Measurements from ENCODE around the gene RIC1.
"Not testable (repeated sequence)": the region's sequence is repeated elsewhere in the genome, so short reads cannot be mapped to it uniquely, and the experiment has no call there.

RIC1 gene

DNA sequence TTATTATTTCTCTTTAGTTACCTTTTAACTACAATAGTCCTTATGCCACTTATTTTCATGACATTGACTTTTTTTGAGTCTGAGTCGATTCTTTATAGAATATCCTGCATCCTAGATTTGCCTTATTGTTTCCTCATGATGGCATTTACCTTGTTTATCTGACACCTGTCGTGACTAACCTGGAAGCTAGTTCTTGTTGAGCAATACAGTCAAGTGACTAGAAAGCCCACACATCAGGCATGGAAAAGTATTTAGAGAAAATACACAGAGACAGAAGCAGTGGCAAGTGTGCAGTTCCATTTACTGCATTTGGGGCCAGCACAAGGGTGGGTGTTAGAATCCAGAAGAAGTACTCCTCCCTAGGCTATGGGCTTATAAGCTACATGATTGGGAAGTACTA, 106.2 kb downstream of the RIC1 start:
- DNase-seq = no peak

DNA sequence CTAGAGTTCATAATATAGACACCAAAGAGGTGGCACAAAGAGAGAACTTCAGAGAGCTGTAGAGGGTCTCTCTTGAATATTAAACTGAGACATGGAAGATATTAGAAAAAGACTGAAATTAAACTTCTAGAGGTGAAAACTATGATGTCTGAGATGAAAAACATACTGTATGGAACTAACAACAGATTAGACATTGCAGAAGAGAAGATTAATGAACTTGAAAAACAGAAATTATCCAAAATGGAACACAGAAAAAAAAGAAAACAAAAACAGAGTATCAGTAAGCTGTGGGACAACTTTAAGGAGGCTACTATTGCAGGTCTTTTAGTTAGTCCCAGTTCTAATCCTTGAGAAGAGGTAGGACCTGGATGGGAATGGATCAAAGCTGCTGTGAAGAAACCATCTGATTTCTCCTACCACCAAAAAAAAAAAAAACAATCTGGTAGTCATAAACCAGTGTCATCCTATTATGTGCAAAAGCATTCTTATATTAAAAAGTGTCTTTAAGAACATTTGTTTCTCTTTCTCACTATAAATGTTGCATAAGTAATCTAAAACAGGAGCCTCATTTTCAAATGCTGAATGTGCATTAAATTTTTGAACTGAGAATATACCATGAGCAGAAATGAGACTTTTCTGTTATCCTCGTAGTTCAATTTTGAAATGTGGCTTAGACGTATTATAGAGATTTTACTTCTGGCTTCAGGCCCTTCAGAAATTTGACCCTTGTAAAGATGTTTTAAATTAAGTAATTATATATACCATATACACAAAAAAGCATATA, 107.8 kb downstream of the RIC1 start:
- no peak for DNase-seq

- DNase-seq = no peak
Observed at GRCh38 chr9:5743109-5743508, 114.2 kb downstream of the RIC1 start.

DNA sequence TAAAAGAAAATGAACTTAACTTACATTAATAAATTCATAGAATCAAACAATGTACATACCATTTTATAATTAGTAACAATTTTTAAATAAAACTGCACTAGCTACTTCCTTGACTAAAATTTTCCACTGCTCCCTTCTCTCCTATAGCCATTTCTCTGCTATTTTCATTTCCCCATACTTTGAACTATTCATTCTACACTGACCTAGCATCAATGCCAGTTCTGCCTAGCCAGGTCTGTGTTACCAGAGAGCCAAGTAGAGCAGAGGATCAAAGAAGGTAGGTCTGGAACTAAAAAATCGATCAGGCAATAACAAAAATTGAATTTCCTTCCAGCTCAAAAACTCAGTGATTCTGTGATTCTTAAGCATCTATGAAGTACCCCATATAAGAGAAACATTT, 119.5 kb downstream of the RIC1 start:
- DNase-seq = no peak

DNA sequence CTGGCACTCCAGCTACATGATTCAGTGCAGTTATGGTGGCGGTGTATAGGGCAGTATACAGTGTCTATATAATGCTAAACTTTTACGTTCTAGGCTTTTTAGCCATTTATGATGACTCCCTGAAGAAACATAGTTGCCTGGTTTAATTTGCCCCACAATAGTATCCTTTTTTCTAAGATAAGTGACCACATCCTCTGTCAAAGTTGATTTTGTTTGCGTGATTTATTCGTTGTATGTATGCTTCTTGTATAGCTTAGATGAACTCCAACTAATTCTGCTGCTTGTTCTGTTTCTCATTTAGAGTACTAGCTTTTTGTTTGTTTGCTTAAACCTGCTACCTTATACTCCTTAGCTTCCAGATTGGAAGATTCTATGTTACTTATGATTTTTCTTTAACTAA, 120.4 kb downstream of the RIC1 start:
- no peak for DNase-seq

DNA sequence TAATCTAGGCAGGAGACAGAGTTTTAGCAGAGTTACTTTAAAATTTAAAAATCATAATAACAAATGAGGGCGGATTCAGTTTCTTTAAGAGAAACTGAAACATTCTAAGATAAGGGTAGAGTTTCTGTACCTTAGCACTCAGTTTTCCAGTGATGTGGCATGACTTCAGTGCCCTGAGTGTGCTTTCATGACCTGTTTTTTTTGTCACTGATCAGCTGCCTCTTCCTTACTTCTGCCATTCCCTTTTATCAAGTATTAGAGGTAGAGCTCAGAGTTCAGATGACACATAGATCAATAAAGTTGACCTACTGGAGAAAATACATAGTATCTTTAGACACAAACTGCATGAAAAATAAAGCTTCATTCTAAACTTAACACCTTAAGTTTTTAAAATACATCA, 121.7 kb downstream of the RIC1 start:
- no peak for DNase-seq

DNA sequence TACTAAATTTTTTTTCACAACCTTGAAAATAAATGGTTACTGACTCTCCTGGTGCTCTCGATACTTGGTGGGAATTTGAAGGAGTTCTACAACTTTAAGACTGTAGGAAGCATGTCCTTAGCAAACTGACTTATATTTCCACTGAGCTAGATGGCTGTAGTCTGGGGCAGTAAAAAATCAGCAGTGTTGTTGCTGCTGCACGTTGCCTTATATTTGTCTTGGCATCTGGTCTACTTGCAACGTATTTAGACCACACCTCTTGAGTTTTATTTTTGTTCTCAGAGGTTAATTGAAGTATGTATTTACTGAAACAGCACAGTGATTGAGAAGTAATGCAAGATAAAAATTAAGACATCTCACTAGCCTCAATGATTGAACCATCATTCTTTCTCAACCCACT, 127.7 kb downstream of the RIC1 start:
- DNase-seq = no peak

DNA sequence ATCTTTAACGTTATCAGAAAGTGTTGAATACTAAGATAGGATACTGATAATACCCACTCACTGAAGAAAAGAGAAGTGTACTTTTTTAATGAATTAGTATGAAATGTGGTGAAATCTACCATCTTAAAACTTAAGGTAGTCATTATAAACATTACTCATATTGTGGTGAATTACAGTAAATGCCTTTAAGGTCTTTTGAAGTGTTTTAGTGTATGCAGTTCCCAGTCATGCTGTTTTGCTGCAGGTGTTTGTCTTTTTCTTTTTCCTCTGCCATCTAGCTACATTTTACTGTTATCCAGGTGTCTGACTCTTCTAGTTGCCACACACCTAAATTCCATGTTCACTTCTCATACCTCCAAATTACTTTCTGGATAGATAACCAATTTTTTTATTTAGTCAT, 131.4 kb downstream of the RIC1 start:
- DNase-seq = no peak

DNA sequence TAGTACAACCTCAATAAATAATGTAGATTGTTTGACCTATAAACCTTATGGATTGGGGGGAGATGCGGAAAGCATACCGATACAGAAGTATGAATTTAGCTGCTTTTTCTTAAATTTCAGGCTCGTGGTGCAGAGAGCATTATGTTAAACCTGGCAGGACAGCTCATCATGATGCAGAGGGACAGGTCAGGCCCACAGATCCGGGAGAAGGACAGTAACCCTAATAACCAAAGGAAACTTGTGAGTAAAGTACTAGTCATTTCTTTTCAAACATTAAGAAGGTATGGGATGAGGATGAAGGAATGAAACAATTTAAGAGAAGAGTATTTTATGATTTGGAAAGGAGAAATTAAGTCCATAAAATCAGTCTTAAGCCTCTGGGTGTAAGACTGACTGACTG, 133.5 kb downstream of the RIC1 start:
- DNase-seq = no peak

DNA sequence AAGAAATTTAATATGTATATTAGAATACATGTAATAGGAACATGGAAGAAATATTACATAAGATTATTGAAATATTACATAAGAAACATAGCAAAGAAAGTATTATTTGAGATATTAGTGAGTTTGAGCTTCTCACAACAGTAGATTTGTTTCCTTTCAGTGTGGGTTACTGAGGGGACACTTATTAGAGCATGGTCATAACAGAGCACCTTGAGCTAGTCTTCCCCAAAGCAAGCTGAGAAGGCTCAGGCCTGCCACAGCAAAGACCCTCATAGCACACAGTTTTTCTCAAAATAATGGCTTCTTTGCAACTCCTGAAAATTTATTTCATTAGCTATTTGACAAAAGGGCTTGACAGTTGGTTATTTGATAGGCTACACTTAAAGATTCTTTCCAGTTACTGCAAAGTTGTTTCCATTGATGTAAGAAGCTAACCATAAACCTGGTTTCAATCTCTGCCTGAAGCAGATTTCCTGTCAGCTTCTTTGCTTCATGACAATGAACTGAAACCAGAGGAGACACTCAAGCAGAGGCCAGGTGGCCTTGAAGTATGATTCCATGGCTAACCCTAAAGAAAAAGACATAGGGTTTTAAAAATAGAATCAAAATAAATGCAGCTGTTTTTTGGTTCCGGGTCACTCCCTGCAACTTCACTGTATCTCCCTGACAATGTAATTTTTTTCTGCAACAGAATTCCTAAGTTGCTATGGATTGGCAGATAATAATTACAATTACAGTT, 135.4 kb downstream of the RIC1 start:
- DNase-seq = no peak

GRCh38 chr9:5767968-5768932, 139.3 kb downstream of the RIC1 start:
- DNase-seq = no peak

DNA sequence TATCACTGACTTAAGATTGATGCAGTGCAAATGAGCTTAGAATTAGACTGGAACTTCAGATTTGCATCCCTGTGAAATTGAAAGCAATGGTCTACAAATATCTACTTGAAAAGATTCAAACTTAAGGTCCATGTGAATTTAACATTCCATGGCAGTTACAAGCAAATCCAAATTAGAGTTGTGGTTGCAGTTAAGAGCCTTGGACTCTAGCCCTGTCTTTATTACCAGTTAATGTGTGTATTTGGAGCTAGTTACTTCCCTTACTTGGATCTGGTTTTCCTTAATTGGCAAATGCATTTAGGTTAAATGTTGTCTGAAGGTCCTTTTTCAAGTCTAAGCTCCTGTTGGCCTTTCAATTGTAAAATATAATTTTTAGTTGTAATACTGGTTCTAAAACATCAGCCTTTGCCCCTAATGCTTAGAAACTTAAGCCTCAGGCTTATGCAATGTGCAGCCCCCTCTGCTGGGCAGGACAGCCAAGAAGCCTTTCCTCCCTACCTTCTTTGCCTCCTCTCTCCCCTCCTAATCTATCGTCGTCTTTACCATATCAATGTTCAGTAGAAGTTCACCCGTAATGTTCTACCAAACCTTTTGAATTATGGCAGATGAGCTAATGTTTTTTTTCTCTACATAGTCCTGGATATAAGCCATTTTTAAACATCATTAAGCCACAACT, 144.6 kb downstream of the RIC1 start:
- DNase-seq = no peak

DNA sequence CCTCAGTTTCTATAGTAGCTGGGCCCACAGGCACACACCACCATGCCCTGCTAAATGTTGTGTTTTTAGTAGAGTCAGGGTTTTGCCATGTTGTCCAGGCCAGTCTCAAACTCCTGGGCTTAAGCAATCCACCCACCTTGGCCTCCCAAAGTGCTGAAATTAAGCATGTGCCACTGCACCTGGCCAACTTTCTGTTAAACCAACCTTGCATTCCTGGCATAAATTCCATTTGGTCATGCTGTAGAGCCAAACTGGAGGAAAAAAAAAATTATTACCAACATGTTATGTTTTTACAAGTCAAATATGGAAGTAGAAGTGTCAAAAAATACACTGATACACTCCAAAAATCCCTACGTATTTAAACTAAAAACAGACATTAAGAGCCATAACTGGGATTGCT, 149.9 kb downstream of the RIC1 start:
- no peak for DNase-seq

DNA sequence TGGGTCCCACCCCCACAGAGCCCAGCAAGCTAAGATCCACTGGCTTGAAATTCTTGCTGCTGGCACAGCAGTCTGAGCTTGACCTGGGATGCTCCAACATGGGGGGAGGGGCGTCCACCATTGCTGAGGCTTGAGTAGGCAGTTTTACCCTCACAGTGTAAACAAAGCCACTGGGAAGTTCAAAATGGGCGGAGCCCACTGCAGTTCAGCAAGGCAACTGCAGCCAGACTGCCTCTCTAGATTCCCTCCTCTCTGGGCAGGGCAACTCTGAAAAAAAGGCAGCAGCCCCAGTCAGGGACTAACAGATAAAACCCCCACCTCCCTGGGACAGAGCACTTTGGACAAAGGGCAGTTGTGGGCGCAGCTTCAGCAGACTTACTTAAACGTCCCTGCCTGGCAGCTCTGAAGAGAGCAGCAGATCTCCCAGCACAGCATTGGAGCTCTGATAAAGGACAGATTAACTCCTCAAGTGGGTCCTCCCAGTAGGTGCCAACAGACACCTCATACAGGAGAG, 150.9 kb downstream of the RIC1 start:
- DNase-seq = not testable (repeated sequence)

GRCh38 chr9:5783420-5783819, 154.5 kb downstream of the RIC1 start:
- not testable (repeated sequence) for DNase-seq

DNA sequence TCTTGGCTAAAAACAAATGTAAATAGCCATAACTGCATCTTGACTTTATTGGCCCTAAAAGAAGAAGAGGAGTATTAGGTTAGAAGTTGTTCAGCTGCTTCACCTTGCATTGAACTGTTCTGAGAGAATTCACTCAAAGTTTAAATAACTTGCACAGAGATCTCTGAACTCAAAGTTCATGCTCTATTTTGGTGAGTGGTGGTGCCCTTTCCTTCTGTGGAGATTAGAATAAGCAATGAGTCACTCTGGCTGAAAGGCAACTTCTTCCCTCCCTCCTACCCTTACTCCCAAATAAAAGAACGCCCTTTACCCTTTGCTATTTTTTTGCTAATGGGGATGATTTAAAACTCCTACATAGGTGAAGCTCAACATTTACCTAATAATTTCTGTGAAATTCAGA, 155.1 kb downstream of the RIC1 start:
- DNase-seq = no peak

- no peak for DNase-seq
Observed at GRCh38 chr9:5784526-5785315, 155.8 kb downstream of the RIC1 start.

DNA sequence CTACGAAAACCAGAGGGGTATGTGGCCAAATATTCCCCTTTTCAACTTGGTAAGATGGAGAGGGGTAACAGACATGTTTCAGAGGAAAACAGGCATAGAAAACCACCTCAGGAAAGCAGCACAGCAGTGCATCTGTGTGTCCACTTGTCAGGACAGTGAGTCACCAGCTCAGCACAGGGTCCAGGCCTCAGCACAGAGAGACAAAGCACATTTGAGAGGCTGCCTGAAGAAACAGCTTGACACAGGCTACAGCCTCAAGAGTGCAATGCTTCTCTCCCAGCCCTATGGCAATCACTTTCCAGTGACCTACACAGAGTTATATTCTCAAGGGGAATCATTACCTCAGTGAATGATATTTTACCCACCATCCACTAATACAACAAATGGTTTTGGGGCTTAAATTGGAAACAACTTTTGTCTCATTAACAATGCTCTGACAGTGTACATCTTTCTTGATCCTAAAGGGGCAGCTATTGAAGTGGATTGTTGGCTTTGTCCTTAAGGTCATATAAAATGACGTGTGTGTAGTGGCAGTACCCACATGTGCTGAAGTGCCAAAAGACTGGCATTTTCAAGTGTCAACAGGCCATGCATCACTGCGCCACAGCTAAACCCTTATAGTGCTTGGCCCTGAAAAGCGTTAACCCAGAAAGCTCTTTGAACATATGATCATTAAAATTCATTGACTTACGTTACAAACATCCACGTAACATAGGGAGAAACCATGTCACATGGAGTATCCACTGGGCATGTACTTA, 157.6 kb downstream of the RIC1 start:
- DNase-seq = no peak

DNA sequence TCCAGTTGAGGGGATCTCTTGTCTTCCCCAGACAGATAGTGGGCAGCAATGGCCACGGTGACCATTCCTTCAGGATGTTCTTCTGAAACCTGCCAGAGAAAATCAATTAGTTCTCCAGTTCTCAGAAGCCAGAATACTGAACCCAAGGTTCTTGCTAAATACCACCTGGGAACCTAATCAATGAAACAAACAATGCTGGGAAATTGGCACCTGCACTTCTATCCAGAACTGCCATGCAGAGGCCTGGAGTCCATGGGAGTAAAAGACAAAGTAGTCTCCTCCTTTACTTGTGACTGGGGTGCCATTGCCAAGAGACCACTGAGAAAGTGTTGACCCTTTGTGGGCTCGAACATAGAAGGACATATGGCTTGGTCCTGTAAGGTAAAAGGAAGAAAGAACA, 158.3 kb downstream of the RIC1 start:
- no peak for DNase-seq

GRCh38 chr9:5787759-5788302, 158.9 kb downstream of the RIC1 start:
- DNase-seq = no peak

GRCh38 chr9:5789489-5789888, 160.6 kb downstream of the RIC1 start:
- no peak for DNase-seq
